ENCODE measurements around the gene PANX1.

Gene PANX1

GRCh38 chr11:94169516-94169915 is 40.9 kb downstream of the PANX1 start:
- no peaks in the 10 kb centered on the region for H3K9me3 ChIP-seq (ENCODE audit: control insufficient read depth, insufficient read depth, low read length)
- H3K4me1 ChIP-seq (ENCODE audit: control insufficient read depth, low read length) = no peaks in the 10 kb centered on the region
- peaks cover 13% of the 10 kb centered on the region for H3K79me2 ChIP-seq (ENCODE audit: control insufficient read depth, low read length)
- H3K4me3 ChIP-seq (ENCODE audit: low read length) = no peak overlapping the region
- H3K27ac ChIP-seq (ENCODE audit: low read depth, low read length) = no peak overlapping the region
- no peaks in the 10 kb centered on the region for H3K36me3 ChIP-seq (ENCODE audit: control insufficient read depth, low read length)
- no peaks in the 10 kb centered on the region for H3K9me2 ChIP-seq (replicated peaks; ENCODE audit: control insufficient read depth, low read length)
- no peaks in the 10 kb centered on the region for H3F3A ChIP-seq (ENCODE audit: control insufficient read depth, insufficient read depth)
- no peak overlapping the region for H3K4me2 ChIP-seq (ENCODE audit: low read length)
- H3K27me3 ChIP-seq (ENCODE audit: control insufficient read depth, low read length) = no peaks in the 10 kb centered on the region
- TF ChIP-seq EZH2phosphoT487 (IDR thresholded peaks at IDR 0.05; ENCODE audit: borderline replicate concordance, low read length) = no peak
- TF ChIP-seq CTCF (IDR thresholded peaks at IDR 0.05; ENCODE audit: low read depth, low read length, poor library complexity, severe bottlenecking) = no peak
- 0 out of 2 replicates have a peak, but pooled peaks cover 4% of the 10 kb centered on the region for H4K20me1 ChIP-seq (ENCODE audit: control insufficient read depth, insufficient read depth, low read depth, low read length)

- Histone ChIP-seq H3K9me2 (replicated peaks; ENCODE audit: control insufficient read depth, low read length) (no peaks in the 10 kb centered on the region), H3F3A (ENCODE audit: control insufficient read depth, insufficient read depth) (no peaks in the 10 kb centered on the region), H3K4me3 (ENCODE audit: low read length) (no peak overlapping the region), H3K4me2 (ENCODE audit: low read length) (no peak overlapping the region), H3K79me2 (ENCODE audit: control insufficient read depth, low read length) (peaks cover 10% of the 10 kb centered on the region; the same call in 1 of the 2 replicates), H3K9me3 (ENCODE audit: control insufficient read depth, insufficient read depth, low read length) (no peaks in the 10 kb centered on the region), H3K27me3 (ENCODE audit: control insufficient read depth, low read length) (no peaks in the 10 kb centered on the region), H4K20me1 (ENCODE audit: control insufficient read depth, insufficient read depth, low read depth, low read length) (0 out of 2 replicates have a peak, but pooled peaks cover 4% of the 10 kb centered on the region), H3K36me3 (ENCODE audit: control insufficient read depth, low read length) (no peaks in the 10 kb centered on the region), H3K4me1 (ENCODE audit: control insufficient read depth, low read length) (no peaks in the 10 kb centered on the region), H3K27ac (ENCODE audit: low read depth, low read length) (no peak overlapping the region)
- TF ChIP-seq EZH2phosphoT487 (IDR thresholded peaks at IDR 0.05; ENCODE audit: borderline replicate concordance, low read length) = no peak
- no peak for TF ChIP-seq CTCF (IDR thresholded peaks at IDR 0.05; ENCODE audit: low read depth, low read length, poor library complexity, severe bottlenecking)
Measured at GRCh38 chr11:94169930-94170545, 41.4 kb downstream of the PANX1 start.

- Histone ChIP-seq H3K4me1 (ENCODE audit: control insufficient read depth, low read length) (no peaks in the 10 kb centered on the region), H3K9me3 (ENCODE audit: control insufficient read depth, insufficient read depth, low read length) (no peaks in the 10 kb centered on the region), H3K36me3 (ENCODE audit: control insufficient read depth, low read length) (no peaks in the 10 kb centered on the region), H4K20me1 (ENCODE audit: control insufficient read depth, insufficient read depth, low read depth, low read length) (0 out of 2 replicates have a peak, but pooled peaks cover 4% of the 10 kb centered on the region), H3K79me2 (ENCODE audit: control insufficient read depth, low read length) (peaks cover 10% of the 10 kb centered on the region; the same call in 1 of the 2 replicates), H3K4me3 (ENCODE audit: low read length) (no peak overlapping the region), H3K4me2 (ENCODE audit: low read length) (no peak overlapping the region), H3K27me3 (ENCODE audit: control insufficient read depth, low read length) (no peaks in the 10 kb centered on the region), H3K27ac (ENCODE audit: low read depth, low read length) (no peak overlapping the region), H3K9me2 (replicated peaks; ENCODE audit: control insufficient read depth, low read length) (no peaks in the 10 kb centered on the region), H3F3A (ENCODE audit: control insufficient read depth, insufficient read depth) (no peaks in the 10 kb centered on the region)
- no peak for TF ChIP-seq CTCF (IDR thresholded peaks at IDR 0.05; ENCODE audit: low read depth, low read length, poor library complexity, severe bottlenecking)
- no peak for TF ChIP-seq EZH2phosphoT487 (IDR thresholded peaks at IDR 0.05; ENCODE audit: borderline replicate concordance, low read length)
Measured at GRCh38 chr11:94170953-94171352, 42.3 kb downstream of the PANX1 start.

Measured in DOHH2 (cell line).